Measurements from ENCODE around the gene KRTAP10-7. TPM values are rescaled to one million over a fixed set of nuclear protein-coding genes. Genes with fewer than 3 reads are reported as not detected.

The KRTAP10-7 gene
- polyA plus RNA-seq, 1 experiment, result not detected

DNA sequence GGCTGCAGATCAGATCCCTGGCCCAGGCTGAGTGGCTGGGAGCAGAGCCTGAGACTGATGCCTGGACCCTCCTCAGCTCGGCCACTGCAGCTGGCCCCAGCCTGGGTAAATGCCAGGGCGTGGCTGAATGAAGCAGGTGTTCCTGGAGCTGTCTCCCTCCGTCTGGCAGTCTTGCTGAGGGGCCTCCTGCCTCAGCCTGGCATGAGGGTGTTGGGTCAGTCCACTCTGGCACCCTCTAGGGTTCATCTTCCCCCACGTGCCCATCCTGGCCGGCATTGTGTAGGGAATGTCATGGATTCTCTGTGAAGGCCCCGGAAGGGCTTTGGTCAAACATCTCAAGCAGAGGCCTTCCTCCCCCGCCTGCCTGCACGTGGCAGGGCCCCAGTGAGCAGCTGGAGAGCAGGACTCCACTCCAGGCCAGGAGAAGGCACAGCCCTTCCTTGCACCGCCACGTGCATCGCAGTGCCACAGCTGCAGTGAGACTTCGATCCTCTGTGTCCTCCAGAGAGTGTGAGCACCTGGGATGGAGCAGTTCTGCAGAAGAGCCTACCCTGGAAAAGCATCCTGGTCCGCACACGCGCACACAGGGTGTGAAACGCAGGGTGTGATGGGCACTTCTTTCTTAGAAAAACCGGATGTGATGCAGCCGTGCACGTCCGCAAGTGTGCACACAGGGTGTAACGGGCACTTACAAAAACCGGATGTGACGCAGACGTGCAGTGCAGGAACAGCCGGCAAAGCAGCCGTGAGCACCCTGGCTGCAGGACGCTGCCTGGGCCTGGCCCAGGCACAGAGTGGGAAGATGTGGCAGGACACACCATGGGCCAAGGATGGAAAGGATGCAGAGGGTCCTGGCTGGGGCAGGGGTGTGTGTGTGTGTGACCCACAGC is 31.5 kb upstream of the KRTAP10-7 start:
- CTCF ChIA-PET, result no interaction called here
- DNase-seq (ENCODE audit: low read depth), result no peak
- Histone ChIP-seq H3K36me3 (ENCODE audit: control insufficient read depth, insufficient read depth, low read length) (no peaks in the 10 kb centered on the region), H3K27me3 (ENCODE audit: control insufficient read depth, insufficient read depth, low read length) (no peaks in the 10 kb centered on the region), H3K4me3 (ENCODE audit: low read depth, low read length) (no peak overlapping the region)
- POLR2A ChIA-PET, result no interaction called here
- TF ChIP-seq CTCF (IDR thresholded peaks at IDR 0.05; ENCODE audit: insufficient read depth, low read depth, low read length), result no peak

GRCh38 chr21:44569861-44570517 is 30.4 kb upstream of the KRTAP10-7 start:
- CTCF ChIA-PET, result no interaction called here

GRCh38 chr21:44571296-44571695 is 29.1 kb upstream of the KRTAP10-7 start:
- TF ChIP-seq CTCF (IDR thresholded peaks at IDR 0.05; ENCODE audit: insufficient read depth, low read depth, low read length), result no peak
- POLR2A ChIA-PET, result no interaction called here
- Histone ChIP-seq H3K36me3 (ENCODE audit: control insufficient read depth, insufficient read depth, low read length) (no peaks in the 10 kb centered on the region), H3K4me3 (ENCODE audit: low read depth, low read length) (no peak overlapping the region), H3K27me3 (ENCODE audit: control insufficient read depth, insufficient read depth, low read length) (no peaks in the 10 kb centered on the region)
- no peak for DNase-seq (ENCODE audit: low read depth)
- CTCF ChIA-PET, result no interaction called here

More at GRCh38 chr21:44569861-44570517, 30.4 kb upstream of the KRTAP10-7 start:
- POLR2A ChIA-PET, result no interaction called here
- Histone ChIP-seq H3K36me3 (ENCODE audit: control insufficient read depth, insufficient read depth, low read length) (no peaks in the 10 kb centered on the region), H3K4me3 (ENCODE audit: low read depth, low read length) (no peak overlapping the region), H3K27me3 (ENCODE audit: control insufficient read depth, insufficient read depth, low read length) (no peaks in the 10 kb centered on the region)
- no peak for DNase-seq (ENCODE audit: low read depth)
- TF ChIP-seq CTCF (IDR thresholded peaks at IDR 0.05; ENCODE audit: insufficient read depth, low read depth, low read length), result no peak

DNA sequence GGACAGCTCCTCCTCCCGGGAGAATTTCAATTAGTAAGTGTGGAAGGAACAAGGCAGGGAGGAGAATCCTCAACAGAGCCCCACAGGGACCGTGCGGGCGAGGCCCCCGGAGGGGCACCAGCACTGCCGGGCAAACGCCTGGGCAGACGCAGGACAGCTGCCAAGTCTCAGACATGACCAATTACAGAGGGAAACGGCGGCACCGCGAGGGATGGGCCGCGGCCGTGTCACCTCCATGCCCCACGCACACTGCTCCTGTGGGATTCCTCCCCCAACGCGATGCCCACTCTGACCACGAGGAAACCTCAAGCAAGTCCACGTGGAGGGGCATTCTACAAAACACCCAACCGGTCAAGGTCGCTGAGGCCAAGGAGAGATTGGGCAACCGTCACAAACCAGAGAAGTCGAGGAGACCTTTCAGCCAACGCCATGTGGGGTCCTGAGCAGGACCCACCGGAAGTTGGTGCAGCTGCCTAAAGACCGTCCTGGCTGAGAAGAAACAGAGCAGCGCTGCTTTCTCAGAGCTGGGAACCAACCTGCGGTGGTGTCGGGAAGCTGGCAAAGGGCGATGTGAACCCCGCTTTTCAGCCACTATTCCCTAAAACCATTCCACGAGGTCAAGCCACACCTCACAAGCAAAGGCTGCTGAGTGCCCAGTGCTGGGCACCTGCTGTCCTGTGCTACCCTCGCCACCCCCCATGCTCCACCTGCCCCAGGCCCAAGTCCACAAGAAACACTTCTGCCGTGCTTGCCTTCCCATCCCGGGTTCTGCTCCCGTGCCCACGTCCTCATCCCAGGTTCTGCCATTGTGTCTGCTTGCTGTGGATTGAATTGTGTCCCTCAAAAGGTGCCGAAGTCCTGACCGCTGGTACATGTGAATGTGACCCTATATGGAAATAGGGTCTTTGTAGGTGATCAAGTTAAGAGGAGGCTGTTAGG is 28.3 kb upstream of the KRTAP10-7 start:
- ChIA-PET CTCF (no interaction called here), POLR2A (no interaction called here)
- H3K27me3 ChIP-seq (ENCODE audit: control insufficient read depth, insufficient read depth, low read length), result no peaks in the 10 kb centered on the region
- no peaks in the 10 kb centered on the region for H3K36me3 ChIP-seq (ENCODE audit: control insufficient read depth, insufficient read depth, low read length)
- DNase-seq (ENCODE audit: low read depth), result no peak
- TF ChIP-seq CTCF (IDR thresholded peaks at IDR 0.05; ENCODE audit: insufficient read depth, low read depth, low read length), result no peak
- no peak overlapping the region for H3K4me3 ChIP-seq (ENCODE audit: low read depth, low read length)
